ENCODE measurements around the gene TNS3. TPM values are rescaled to one million over a fixed set of nuclear protein-coding genes. Genes with fewer than 3 reads are reported as not detected.
A peak's percentile ranks its signal among the peaks of the same experiment; 100 is the strongest.

The TNS3 gene
- total RNA-seq, 4 donors from 2014 or later, result 70.9 to 112 (median 98.6) TPM

DNA sequence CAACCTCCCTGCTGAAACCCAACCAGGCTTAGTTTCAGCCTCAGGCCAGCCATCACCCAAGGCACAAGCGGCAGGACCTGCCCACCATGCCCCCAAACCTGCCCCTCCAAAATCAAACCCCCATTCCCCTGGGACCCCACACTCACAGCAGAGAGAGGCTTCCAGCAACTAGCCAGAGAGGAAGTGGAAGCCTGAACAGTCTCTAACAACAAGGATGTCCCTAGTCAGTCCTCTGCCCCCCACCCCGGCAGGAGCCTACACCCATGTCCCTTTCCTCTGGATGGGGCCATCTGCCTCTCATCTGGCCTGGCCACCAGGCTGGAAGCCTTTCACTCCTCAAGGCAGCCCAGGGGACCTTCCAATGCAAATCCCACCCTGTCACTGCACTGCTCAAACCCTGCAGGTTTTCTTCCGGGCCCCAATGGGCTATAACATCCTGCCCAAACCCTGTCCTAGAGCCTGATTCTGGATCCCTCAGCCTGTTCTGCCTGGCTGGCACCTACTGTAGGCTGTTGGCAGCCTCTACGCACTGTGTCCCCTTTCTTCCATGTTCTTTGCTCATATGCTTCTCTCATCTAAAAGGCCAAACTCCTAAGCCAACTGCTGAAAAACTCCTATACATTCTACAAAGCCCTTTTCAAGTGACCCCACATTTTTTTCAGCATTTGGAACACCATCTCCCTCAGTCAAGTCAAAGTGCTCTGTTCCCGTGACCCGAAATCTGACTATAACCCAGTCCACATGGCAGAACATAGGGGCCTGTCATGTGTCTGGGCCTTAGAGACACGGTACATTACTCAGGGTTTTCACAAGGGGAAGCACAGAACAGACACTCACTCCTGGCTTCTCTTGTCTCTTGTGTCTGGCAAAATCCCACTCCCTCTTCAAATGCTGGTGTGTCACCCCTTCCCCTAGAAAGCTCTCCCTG, 253.3 kb downstream of the TNS3 start:
- ATAC-seq (ENCODE audit: low FRiP score) (no peak), DNase-seq (ENCODE audit: low spot score) (no peak)
- TF ChIP-seq CTCF (IDR thresholded peaks at IDR 0.05), result no peak

DNA sequence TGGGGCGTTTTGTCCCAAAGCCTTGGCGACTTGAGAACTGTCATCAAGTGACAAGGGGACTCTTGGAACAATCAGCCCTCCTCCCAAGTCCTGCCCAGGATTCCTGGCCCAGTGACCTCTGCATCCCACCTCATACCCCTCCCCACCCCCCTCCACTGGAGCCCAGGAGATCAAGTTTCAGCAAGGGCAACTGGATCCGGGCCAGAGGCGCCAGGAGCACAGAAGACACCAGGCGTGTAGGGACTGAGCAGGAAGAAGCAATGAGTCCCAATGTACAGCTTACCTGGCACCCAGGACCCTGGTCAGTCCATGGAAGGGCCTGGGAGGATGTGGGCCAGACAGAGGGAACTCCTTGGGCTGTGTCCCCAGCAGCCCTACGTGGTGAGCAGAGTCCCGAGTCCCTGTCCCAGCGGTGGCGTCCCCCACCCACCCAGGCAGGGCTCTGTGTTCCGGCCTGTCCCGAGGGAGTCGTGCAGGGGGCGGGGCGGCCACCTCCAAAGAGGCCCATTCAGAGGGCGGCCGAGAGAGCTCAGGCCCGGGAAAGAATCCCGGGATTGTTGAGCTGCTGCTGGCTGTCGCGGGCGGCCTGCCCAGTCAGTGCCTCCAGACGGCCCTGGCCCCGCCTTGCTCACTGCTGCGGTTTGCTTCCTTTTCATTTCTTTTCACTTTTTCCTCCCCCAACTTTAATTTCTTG, 254.1 kb downstream of the TNS3 start:
- ATAC-seq (ENCODE audit: low FRiP score) (peak; percentile 58), DNase-seq (ENCODE audit: low spot score) (no peak)
- TF ChIP-seq CTCF (IDR thresholded peaks at IDR 0.05), result no peak

- no peak for TF ChIP-seq CTCF (IDR thresholded peaks at IDR 0.05)
- DNase-seq (ENCODE audit: low spot score) (no peak), ATAC-seq (ENCODE audit: low FRiP score) (no peak)
These were observed 254.6 kb downstream of the TNS3 start for GRCh38 chr7:47327346-47327697.

DNA sequence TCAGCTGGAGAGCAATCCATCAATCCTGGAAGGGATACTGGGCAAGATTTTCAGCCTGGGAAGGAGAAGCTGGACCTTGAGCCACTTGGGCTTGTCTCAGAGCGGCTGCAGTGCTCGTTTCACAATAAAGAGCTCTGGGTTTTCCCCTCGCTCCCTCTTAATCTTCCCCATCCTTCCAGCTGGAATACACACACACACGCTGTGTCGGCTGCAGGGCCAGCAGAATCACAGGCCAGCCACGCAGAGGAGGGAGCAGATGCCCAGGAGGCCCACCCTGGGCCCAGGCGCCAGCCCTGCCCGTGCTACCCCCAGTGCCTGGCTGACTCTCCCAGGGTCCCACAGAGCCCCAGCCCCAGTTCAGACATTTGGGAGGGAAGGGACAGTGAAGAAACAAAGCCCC, 255.1 kb downstream of the TNS3 start:
- DNase-seq (ENCODE audit: low spot score), result no peak
- ATAC-seq (ENCODE audit: low FRiP score), result peak; percentile 39
- TF ChIP-seq CTCF (IDR thresholded peaks at IDR 0.05), result no peak

DNA sequence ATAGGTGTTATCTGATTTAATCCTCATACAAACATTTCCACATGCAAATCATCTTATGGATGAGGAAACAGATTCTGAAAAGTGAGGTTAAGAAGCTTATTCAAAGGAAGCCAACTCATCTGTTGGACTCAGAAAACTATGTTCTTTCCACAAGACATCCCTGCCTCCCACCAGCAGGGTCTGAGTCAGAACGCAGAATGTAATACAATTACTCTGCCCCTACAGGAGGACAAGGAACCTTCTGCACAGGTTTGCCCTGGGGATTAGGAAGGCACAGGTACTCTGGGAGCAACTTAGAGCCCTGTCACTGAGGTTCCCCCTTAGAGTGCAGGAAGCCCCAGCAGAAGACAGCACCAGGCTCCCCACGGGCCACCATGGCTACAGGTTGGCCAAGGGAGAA, 255.7 kb downstream of the TNS3 start:
- no peak for DNase-seq (ENCODE audit: low spot score)
- ATAC-seq (ENCODE audit: low FRiP score), result peak; percentile 83
- TF ChIP-seq CTCF (IDR thresholded peaks at IDR 0.05), result no peak

DNA sequence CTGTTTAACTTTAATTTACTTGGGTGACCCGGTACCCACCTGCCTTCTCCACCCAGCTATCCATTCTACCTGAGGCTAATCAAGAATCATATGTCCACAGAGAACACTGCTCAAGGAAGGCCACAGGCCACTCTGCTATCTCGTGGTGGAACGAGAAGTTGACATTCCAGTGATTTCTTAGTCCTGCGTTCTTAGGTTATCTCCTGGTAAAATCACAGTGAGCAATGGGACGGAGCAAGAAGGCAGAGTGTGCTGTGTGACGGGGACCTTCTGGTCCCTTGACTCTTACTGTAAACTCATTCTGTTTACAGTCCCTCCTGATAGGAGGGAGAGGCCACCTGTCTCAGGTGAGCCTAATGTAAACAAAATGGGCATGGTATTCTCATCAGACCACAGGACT, 256.6 kb downstream of the TNS3 start:
- no peak for ATAC-seq (ENCODE audit: low FRiP score)
- no peak for DNase-seq (ENCODE audit: low spot score)
- no peak for TF ChIP-seq CTCF (IDR thresholded peaks at IDR 0.05)

All from omental fat pad (tissue), 4 donors.